ENCODE data around the gene FNDC8.

The FNDC8 gene

DNA sequence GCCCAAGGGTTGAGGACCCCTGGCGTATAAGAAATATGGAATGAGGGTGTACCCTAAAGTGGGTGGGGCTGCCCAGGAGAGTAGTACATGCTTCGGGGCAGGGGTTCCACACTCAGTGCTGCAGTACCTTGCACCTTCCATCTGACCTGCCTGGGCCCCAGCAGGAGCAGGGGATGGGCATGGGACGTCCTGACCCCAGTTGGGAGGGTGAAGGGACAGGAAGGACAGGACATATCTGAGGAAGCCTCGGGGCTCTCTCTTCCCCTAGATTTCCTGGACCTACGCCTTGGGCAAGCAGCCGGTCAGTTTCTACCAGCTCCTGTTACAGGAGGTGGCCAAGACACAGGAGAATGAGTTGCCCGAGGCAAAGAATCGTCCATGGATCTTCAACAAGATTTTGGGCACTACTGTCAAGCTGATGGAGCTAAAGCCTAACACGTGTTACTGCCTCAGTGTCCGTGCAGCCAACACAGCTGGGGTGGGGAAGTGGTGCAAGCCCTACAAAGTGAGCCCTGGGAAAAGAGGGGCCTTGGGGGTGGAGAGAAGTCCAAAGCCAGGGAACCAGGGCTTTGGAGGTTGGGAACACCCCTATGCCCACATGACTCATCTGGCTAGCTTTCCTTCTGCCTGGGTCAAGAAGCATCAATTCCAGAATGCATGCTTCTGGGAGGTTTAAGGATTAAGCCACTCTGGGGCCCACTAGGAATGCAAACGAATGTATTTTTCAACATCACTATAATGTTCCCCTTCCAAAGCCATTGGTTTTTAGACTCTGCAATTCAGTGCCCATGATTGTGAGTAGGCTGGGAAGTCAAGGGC lies 7.9 kb downstream of the FNDC8 start:
- Histone ChIP-seq H3K9ac (ENCODE audit: low read length) (no peak overlapping the region), H3K27me3 (ENCODE audit: low read depth, low read length) (no peaks in the 10 kb centered on the region), H3K4me3 (ENCODE audit: low read length) (no peak overlapping the region), H3K36me3 (replicated peaks; ENCODE audit: low read depth, low read length) (peaks cover 45% of the 10 kb centered on the region), H2AFZ (ENCODE audit: low read depth, low read length) (no peak overlapping the region), H3K79me2 (ENCODE audit: low read length) (no peaks in the 10 kb centered on the region), H3K9me3 (ENCODE audit: insufficient read depth, low read length) (no peaks in the 10 kb centered on the region), H3K27ac (ENCODE audit: low read length) (no peak overlapping the region), H4K20me1 (ENCODE audit: insufficient read depth, low read length) (0 out of 2 replicates have a peak, but pooled peaks cover 3% of the 10 kb centered on the region), H3K4me2 (ENCODE audit: low read length) (no peak overlapping the region), H3K4me1 (ENCODE audit: low read length) (no peaks in the 10 kb centered on the region)
- no peak for TF ChIP-seq EZH2phosphoT487 (IDR thresholded peaks at IDR 0.05; ENCODE audit: low read depth)
- TF ChIP-seq, protein P1, sequence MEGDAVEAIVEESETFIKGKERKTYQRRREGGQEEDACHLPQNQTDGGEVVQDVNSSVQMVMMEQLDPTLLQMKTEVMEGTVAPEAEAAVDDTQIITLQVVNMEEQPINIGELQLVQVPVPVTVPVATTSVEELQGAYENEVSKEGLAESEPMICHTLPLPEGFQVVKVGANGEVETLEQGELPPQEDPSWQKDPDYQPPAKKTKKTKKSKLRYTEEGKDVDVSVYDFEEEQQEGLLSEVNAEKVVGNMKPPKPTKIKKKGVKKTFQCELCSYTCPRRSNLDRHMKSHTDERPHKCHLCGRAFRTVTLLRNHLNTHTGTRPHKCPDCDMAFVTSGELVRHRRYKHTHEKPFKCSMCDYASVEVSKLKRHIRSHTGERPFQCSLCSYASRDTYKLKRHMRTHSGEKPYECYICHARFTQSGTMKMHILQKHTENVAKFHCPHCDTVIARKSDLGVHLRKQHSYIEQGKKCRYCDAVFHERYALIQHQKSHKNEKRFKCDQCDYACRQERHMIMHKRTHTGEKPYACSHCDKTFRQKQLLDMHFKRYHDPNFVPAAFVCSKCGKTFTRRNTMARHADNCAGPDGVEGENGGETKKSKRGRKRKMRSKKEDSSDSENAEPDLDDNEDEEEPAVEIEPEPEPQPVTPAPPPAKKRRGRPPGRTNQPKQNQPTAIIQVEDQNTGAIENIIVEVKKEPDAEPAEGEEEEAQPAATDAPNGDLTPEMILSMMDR (IDR thresholded peaks at IDR 0.05; ENCODE audit: low read depth, low read length), result no peak

DNA sequence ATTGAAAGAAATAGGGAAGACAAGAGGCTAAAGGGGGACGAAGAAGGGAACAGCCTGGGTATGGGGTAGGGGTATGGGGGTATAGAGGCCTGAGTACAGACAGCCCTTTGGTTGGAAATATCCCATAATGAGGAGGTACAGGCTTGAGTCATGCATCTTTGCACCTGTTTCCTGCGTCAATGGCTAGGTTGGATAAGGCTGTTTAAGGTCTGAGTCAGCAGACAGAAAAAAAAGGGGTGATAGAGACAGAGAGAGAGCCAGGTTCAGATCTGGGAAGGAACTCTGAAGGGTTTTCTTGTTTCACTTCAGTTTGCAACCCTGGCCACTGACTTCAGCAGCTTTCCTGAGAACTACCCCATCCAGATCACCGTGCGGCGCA lies 8.5 kb downstream of the FNDC8 start:
- H3K36me3 ChIP-seq (replicated peaks; ENCODE audit: low read depth, low read length), result peaks cover 46% of the 10 kb centered on the region
- no peaks in the 10 kb centered on the region for H3K4me1 ChIP-seq (ENCODE audit: low read length)
- H3K79me2 ChIP-seq (ENCODE audit: low read length), result no peaks in the 10 kb centered on the region
- H3K9ac ChIP-seq (ENCODE audit: low read length), result no peak overlapping the region
- 0 out of 2 replicates have a peak, but pooled peaks cover 3% of the 10 kb centered on the region for H4K20me1 ChIP-seq (ENCODE audit: insufficient read depth, low read length)
- H3K27ac ChIP-seq (ENCODE audit: low read length), result no peak overlapping the region
- H2AFZ ChIP-seq (ENCODE audit: low read depth, low read length), result no peak overlapping the region
- no peaks in the 10 kb centered on the region for H3K9me3 ChIP-seq (ENCODE audit: insufficient read depth, low read length)
- H3K4me3 ChIP-seq (ENCODE audit: low read length), result no peak overlapping the region
- no peak overlapping the region for H3K4me2 ChIP-seq (ENCODE audit: low read length)
- no peaks in the 10 kb centered on the region for H3K27me3 ChIP-seq (ENCODE audit: low read depth, low read length)
- TF ChIP-seq, protein P1 (IDR thresholded peaks at IDR 0.05; ENCODE audit: low read depth, low read length), result no peak
- TF ChIP-seq EZH2phosphoT487 (IDR thresholded peaks at IDR 0.05; ENCODE audit: low read depth), result no peak

DNA sequence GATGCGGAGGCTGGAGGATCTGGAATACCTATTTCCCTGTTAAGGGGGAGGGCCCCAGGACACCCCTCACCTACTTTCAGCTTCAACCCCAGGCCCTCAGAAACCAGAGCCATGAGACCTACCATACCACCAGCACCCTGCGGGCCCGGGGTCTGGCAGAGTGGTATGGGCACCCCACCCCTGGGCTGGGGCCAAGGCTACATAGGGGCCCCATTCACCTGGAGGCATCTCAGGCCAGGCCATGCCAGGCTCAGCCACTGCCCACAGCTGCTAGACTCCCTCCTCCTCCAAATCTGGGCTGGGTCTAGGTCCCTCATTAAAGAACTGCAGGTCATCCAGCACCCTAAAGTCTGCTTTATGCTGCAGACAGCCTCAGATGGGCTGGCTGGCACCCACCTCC lies 9.0 kb downstream of the FNDC8 start:
- H3K79me2 ChIP-seq (ENCODE audit: low read length), result no peaks in the 10 kb centered on the region
- no peaks in the 10 kb centered on the region for H3K4me1 ChIP-seq (ENCODE audit: low read length)
- no peaks in the 10 kb centered on the region for H3K9me3 ChIP-seq (ENCODE audit: insufficient read depth, low read length)
- TF ChIP-seq, protein P1 (IDR thresholded peaks at IDR 0.05; ENCODE audit: low read depth, low read length), result no peak
- TF ChIP-seq EZH2phosphoT487 (IDR thresholded peaks at IDR 0.05; ENCODE audit: low read depth), result no peak
- H3K4me2 ChIP-seq (ENCODE audit: low read length), result no peak overlapping the region
- no peak overlapping the region for H3K27ac ChIP-seq (ENCODE audit: low read length)
- H4K20me1 ChIP-seq (ENCODE audit: insufficient read depth, low read length), result 0 out of 2 replicates have a peak, but pooled peaks cover 3% of the 10 kb centered on the region
- H3K27me3 ChIP-seq (ENCODE audit: low read depth, low read length), result no peaks in the 10 kb centered on the region
- peaks cover 50% of the 10 kb centered on the region for H3K36me3 ChIP-seq (replicated peaks; ENCODE audit: low read depth, low read length)
- no peak overlapping the region for H3K9ac ChIP-seq (ENCODE audit: low read length)
- H2AFZ ChIP-seq (ENCODE audit: low read depth, low read length), result no peak overlapping the region
- H3K4me3 ChIP-seq (ENCODE audit: low read length), result no peak overlapping the region

DNA sequence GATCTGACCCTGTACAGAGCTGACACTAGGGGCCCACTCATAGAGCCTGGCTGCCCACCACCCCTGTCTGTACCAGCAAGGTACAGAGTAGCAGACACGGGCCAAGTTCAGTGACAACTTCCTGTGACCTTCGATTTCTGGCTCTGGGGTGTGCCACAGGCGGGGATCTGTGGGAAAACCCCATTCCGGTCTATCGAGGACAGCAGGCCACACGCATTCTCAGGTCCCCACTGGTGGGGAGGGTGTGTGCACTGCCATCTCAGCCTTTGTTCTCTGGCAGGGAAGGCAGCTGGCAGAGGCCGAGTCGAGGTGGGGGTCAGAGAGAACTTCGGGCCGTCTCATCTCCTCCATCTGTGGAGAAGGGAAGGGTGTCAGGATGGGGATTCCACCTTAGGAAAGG lies 10.7 kb downstream of the FNDC8 start:
- H3K9me3 ChIP-seq (ENCODE audit: insufficient read depth, low read length), result no peaks in the 10 kb centered on the region
- H3K27me3 ChIP-seq (ENCODE audit: low read depth, low read length), result no peaks in the 10 kb centered on the region
- TF ChIP-seq, protein P1 (IDR thresholded peaks at IDR 0.05; ENCODE audit: low read depth, low read length), result no peak
- no peak for TF ChIP-seq EZH2phosphoT487 (IDR thresholded peaks at IDR 0.05; ENCODE audit: low read depth)
- no peaks in the 10 kb centered on the region for H3K4me1 ChIP-seq (ENCODE audit: low read length)
- no peak overlapping the region for H3K4me2 ChIP-seq (ENCODE audit: low read length)
- H2AFZ ChIP-seq (ENCODE audit: low read depth, low read length), result no peak overlapping the region
- no peak overlapping the region for H3K4me3 ChIP-seq (ENCODE audit: low read length)
- no peak overlapping the region for H3K9ac ChIP-seq (ENCODE audit: low read length)
- H3K36me3 ChIP-seq (replicated peaks; ENCODE audit: low read depth, low read length), result peaks cover 66% of the 10 kb centered on the region
- 0 out of 2 replicates have a peak, but pooled peaks cover 3% of the 10 kb centered on the region for H4K20me1 ChIP-seq (ENCODE audit: insufficient read depth, low read length)
- H3K27ac ChIP-seq (ENCODE audit: low read length), result no peak overlapping the region
- no peaks in the 10 kb centered on the region for H3K79me2 ChIP-seq (ENCODE audit: low read length)
